NK-92 treated with Interleukin-12 subunit alpha and Interleukin-12 subunit beta, amount 100 ng/mL, for 24 hours (cell line): ENCODE measurements around the gene PVALEF.

ENCODE experiments used
- DNase-seq: peaks from one replicate; lab custom pipeline; 2025; lab: John Stamatoyannopoulos, UW

Gene PVALEF

GRCh38 chr17:81165246-81166032 is at the start of gene PVALEF:
PVALEF (plus strand) TSS chr17:81165507; CDS start chr17:81181227, 15,720 bp downstream.
- DNase-seq = no peak

GRCh38 chr17:81115749-81116464 is 49.4 kb upstream of the PVALEF start:
- DNase-seq = no peak

GRCh38 chr17:81116704-81117103 is 48.6 kb upstream of the PVALEF start:
- no peak for DNase-seq

DNA sequence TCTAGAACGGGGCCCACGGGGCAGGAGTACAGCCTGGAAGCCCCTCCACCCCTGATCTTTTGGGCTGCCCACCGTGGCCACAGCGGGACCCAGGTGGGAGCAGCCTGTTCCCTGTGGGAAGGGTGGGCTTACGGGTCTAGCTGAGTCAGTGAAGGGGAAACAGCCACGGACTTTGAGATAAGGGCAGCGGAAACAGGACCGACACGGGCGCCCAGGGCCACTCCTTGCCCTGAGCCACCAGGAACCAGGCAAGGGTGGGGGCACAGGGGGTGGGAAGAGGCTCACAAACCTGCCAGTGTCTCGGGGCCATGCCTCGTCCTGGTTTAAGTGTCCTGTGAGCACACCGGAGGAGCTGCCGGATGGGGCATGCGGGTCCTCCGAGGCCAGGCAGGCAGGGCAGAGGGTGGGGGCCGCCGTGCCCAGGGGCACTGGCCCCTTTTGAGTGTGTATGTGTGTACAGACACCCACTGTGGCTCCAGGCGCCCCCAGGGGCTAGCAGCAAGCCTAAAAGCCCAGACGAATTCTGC is 47.6 kb upstream of the PVALEF start:
- no peak for DNase-seq

DNA sequence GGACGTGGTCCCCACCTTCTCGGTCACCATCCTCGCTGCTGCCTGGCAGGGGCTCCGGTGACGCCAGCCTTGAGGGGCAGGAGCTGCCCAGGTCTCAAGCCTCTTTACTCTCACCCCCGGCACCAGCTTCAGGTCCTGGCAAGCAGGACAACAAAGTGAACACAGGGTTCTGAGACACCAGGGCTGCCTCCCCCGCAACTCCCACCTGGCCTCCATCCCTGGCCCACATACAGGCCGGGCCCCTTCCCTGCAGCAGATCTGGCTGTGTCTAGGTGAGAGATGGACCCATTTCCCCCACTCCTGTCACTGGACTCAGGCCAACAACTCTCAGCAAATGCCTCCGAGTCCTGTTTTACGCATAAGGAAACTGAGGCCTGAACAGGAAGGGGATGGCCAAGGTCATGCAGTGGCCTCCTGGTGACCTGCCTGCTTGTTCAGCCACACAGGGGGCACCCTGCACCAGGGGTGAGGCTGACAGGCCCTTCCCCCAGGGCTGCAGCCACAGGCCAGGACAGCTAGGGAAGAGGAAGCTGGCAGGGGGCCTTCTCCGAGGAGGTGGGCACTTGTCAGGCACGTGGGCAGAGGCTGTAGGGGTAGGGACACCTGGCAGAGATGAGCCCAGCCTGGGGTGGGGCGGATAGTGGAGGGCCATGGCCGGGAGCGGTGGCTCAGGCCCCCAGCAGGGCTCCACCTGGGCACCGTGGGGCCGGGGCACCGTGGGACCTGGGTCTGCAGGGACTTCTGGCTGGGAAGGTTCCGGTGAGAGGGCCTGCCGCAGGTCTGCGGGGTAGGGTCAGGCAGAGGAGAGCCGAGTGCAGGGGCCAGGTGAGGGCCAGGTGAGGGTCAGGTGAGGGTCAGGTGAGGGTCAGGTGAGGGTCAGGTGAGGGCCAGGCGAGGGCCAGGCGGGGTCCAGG is 46.7 kb upstream of the PVALEF start:
- DNase-seq = no peak

DNA sequence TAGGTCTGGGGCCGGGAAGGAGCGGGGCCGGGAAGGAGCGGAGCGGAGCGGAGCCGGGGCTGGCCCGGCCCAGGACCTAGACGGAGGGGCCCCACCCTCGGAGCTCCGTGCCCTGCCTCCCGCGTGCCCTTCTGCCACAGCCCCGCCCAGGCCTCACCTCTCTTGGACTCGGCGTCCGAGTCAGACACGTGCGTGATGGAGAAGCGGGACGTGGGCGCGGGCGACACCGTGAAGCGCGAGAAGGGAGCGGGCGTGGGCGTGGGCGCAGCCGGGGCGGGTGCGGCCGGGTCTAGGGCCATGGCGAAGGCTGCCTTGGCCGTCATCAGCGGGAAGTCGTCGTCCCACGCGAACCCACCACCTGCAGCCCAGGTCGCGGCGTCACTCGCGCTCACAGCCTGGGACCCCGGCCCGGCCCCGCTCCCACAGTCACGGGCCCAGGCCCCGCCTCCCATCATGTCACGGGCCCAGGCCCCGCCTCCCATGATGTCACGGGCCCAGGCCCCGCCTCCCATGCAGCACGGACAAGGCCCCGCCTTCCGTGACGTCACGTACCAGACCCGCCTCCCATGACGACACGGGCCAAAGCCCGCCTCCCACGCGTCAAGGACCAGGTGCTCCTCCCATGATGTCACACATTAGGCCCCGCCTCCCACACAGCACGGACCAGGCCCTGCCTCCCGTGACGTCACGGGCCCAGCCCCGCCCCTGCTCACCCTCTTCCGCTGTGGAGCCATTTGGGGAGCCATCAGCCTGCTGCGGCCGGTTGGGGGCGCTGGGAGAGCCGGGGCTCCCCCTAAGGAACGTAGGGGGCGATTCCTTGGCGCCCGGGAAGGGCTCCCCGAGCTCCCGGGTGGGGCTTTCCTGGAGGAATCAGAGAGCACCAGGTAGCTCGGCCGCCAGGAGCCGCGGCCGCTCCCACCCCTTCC is 45.8 kb upstream of the PVALEF start:
- DNase-seq = no peak

DNA sequence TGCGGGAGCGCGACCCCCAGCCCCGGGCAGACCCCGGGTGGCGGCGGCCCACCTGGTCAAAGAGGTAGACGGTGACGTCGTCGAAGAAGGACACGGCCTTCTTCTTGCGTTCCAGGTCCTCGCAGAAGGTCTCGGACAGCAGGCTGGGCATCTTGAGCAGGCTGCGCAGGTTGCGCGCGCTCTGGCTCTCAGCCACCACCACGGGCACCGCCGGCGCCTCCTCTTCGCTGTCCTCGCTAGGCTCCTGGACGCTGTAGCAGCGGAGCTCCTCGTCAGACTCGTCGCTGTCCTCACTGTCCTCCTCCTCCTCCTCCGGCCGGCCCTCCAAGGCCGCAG is 45.2 kb upstream of the PVALEF start:
- no peak for DNase-seq

GRCh38 chr17:81120695-81121621 is 44.3 kb upstream of the PVALEF start:
- no peak for DNase-seq

DNA sequence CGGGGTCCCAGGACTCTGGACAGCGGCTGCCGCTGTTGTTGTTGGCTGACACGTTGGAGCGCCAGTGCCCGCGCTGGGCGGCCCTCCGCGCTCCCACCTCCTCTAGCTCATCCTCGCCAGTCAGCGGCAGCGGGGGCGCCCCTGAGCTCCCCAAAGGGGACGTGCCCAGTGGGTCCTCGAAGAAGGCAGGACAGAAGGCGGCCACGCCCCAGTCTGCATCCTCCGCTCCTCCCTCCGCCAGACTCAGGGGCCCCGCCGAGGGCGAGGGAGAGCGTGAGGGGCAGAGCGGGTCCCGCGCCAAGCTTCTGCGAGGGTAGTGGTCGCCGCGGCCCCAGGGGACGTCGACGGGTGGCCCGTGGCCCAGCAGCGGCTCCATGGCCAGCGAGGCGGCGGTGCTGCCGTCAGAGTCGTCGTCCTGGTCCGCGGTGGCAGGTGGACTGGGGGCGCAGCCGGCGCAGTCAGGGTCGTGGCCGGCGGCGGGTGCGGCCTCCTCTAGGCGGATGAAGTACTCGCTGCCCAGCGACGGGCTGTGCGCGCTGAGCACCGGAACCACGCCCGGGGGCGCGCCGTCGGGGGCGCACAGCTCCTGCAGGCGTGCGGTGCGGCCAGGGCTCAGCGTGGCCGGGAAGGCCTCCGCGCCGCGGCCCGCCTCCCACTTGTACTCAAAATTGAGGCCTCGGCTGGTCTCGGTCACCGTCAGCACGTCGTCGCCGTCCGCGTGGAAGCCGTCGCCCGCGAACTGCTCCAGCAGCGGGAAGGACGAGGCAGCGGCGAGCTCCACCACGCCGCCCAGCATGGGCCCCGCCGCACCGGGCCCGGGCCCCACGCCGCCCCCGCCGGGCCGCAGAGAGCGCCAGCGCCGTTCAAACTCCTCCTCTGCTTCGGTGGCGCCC is 43.2 kb upstream of the PVALEF start:
- no peak for DNase-seq

DNA sequence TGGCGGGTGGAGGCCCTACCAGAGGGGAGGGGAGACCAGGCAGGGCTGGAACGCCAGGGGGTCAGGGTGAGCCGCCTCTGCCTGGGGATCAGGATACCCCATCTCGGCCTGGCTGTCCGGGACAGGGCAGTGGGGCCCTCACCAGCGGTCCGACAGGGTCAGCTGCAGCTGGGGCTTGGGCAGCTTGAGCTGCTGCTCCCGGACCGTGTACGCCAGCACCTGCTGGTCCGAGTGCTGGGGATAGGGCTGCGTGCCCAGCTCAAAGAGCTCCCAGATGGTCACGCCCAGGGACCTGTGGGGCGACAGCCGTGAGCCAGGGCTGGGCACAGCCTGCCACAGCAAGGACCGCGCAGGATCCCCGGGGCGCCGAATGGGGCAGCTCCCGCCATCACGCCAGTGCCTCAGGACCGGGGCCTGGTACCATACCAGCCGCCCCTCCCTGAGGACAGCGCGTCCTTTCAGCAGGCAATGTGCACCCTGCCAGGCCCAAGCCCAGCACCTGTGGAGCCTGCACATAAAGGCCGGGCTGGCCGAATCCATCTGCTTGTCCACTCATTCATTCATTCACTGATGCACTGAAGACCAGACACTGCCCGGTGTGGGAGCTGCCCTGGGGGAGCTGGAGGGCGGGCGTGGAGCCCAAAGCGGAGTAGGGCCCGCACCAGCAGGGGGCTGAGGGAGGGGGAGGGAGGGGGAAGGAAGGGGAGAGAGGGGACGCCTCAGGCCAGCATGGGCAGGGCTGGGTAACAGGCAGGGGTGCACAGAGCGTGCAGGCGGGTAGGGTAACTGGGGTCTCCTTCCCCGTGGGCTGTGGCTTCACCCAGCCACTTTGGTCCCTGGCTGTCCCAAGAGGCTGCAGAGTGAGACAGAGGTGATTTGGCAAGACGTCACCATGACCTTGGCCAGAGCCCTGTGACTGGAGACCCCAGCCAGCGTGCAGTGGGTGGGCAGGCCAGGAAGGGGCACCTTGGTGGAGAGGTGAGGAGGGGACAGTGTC is 42.0 kb upstream of the PVALEF start:
- DNase-seq = no peak

DNA sequence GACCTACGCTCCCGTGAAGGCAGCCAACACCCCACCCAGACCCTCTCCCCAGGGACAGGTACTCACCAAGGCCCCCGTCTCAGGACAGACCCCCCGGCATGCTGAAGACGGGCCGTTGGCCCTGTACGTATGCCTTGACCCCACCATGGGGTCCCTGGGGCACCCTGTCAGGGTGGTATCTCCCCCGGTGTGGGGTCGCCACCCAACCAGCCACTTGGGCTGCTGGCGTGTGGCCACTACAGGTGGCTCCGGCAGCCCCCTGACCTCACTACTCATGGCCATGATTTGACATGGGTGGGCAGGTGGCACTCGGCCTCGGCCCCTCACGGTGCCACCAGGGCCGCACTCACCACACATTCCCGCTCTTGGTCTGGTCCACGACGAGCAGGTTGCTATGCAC is 40.9 kb upstream of the PVALEF start:
- DNase-seq = no peak

DNA sequence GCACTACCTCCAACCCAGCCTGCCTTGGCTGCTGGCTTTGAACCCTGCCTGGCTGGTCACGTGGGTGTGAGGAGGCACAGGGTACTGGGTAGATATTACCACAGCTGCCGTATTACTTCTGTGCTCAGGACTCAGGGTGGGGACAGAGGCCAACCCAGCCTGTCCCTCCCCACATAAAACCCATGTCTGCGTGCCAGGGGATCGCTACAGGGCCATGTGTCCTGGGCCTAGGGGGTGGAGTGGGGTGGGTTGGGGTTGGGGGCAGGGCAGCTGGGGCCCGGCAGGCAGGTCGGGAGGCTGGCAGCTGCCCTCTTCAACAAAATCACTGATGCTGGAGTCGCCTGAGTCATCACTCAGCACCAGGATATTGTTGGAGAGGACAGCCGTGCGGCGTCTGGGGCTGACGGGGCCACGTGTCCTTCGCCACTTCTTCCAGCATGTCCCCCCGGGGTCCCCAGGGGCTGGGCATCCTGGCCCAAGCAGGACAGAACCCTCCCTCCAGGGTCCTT is 39.7 kb upstream of the PVALEF start:
- no peak for DNase-seq

DNA sequence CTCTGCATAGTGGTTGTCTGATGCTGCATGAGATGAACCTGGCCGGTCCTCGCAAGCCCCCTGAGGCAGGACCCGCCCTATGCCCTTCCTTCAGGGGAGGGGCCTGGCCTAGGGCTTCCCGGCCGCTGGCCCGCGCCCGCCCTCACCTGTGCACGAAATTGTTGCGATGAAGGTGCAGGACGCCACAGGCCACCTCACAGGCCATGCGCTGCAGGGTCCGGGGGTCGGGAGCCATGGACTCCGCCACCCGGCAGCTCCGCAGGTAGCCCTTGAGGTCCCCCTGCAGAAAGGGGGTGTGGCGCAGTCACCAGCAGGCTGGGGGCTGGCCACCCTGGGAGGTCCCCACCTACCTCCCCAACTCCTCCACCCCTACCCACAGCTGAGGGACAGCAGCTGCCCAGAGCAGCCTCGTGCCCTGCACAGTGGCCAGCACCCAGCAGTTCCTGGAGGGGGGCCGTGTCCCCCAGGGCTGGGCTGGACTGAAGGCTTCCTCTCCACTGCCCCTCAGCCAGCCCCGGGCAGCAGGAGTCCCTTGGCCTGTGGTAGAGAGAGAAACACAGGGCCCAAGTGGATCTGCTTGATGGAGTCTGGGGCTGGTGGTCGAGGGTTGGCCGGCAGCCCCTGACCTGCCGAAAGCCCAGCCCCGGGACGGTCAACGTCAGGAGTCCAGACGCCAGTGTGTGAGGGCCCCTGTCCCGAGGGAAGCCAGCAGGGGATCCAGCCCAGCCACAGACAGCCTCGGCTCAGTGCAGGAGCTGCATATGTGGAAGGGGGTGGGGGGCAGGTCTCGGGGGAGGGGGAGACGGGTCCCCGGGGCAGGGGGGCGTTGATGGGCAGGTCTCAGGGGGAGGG is 38.8 kb upstream of the PVALEF start:
- DNase-seq = no peak

DNA sequence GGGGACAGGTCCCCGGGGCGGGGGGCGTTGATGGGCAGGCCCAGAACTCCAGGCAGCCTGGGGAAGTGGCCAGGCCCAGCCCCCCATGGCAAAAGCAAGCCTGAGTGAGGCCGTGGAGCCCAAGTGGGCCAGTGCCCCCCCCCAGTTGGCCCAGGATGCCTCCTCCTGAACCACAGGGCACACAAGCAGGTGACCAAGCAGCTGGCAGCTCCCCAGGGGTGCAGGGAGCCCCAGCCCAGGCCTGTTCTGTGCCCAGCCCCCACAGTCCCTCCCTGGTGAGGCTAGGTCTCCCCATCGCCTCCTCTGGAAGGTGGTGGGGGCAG is 38.2 kb upstream of the PVALEF start:
- no peak for DNase-seq

- DNase-seq = no peak
Observed at GRCh38 chr17:81127526-81128177, 37.7 kb upstream of the PVALEF start.

DNA sequence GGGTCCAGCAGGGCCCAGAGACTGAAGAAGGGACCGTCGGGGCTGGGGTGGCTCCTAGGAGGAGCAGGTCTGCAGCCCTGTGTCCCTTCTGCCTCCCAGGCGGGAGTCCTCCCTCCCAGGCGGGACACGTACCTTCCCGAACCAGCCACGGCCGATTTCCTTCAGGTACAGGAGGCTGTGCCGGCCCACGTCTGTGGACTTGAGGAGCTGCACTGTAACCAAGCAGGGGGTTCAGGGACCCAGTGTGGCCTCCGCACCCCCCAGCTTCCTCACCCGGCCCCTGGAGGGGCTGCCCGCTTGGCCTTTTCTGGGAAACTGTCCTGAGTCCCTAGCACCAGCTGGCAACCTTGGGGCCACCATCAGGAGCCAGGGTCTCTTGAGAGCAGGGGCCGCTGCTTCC is 37.0 kb upstream of the PVALEF start:
- no peak for DNase-seq
